CD4-positive, CD25-positive, alpha-beta regulatory T cell (primary cell): Measurements from ENCODE around the gene DCDC2C. TPM values are rescaled to one million over a fixed set of nuclear protein-coding genes. Genes with fewer than 3 reads are reported as not detected.
A peak's percentile ranks its signal among the peaks of the same experiment; 100 is the strongest.
"Not testable (repeated sequence)": the region's sequence is repeated elsewhere in the genome, so short reads cannot be mapped to it uniquely, and the experiment has no call there.

Experiments used
- ATAC-seq, 2 donors: fragments of 150-1000 bp; cut with Tn5 transposase; one replicate each; pipeline ENCODE4 v1.10.0; 2021; ENCODE audit warnings: low read depth in 2 of 2, moderate number of reproducible peaks in 2 of 2, moderate library complexity in 1 of 2
- DNase-seq, 3 donors: peaks; one replicate each; pipeline versions ENCODE4 v3.0.0 to v3.0.0-alpha.2; 2012 to 2022; ENCODE audit warnings: mixed read lengths in 1 of 3
- H3K27ac ChIP-seq: one replicate; pipeline ENCODE4 v1.7.0; 2013; ENCODE audit warnings: mild to moderate bottlenecking, low read length; ENCODE audit not compliant: insufficient read depth, poor library complexity, severe bottlenecking
- H3K27me3 ChIP-seq: one replicate; pipeline ENCODE4 v1.7.0; 2013; ENCODE audit warnings: low read length; ENCODE audit not compliant: control insufficient read depth, insufficient read depth
- H3K36me3 ChIP-seq: one replicate; pipeline ENCODE4 v1.7.0; 2013; ENCODE audit warnings: mild to moderate bottlenecking, low read length, moderate library complexity; ENCODE audit not compliant: control insufficient read depth, insufficient read depth
- H3K4me1 ChIP-seq: 2 replicates; pipeline ENCODE4 v1.7.0; 2013; ENCODE audit warnings: mild to moderate bottlenecking, low read length; ENCODE audit not compliant: insufficient read depth, control insufficient read depth, poor library complexity, severe bottlenecking
- H3K4me3 ChIP-seq: one replicate; pipeline ENCODE4 v1.7.0; 2013; ENCODE audit warnings: low read depth, mild to moderate bottlenecking, low read length, moderate library complexity
- H3K9me3 ChIP-seq, 2 experiments: 1 replicate in 1 of 2; 2 replicates in 1 of 2; pipeline ENCODE4 v1.7.0; 2013; ENCODE audit warnings: low read length in 2 of 2, mild to moderate bottlenecking in 1 of 2, moderate library complexity in 1 of 2; ENCODE audit not compliant: control insufficient read depth in 2 of 2
- H3K27ac Mint-ChIP-seq, 3 donors: one replicate each; pipeline ENCODE4 v1.8.0; 2020 to 2022; ENCODE audit warnings: mild to moderate bottlenecking in 3 of 3, mixed read lengths in 3 of 3, moderate library complexity in 2 of 3
- H3K27me3 Mint-ChIP-seq: one replicate; pipeline ENCODE4 v1.8.0; 2022; ENCODE audit warnings: mild to moderate bottlenecking, mixed read lengths
- H3K36me3 Mint-ChIP-seq: one replicate; pipeline ENCODE4 v1.8.0; 2020; ENCODE audit warnings: mixed read lengths
- H3K4me1 Mint-ChIP-seq, 4 donors: one replicate each; pipeline ENCODE4 v1.8.0; 2020 to 2022; ENCODE audit warnings: mixed read lengths in 4 of 4, mild to moderate bottlenecking in 1 of 4
- H3K4me3 Mint-ChIP-seq, 4 donors: one replicate each; pipeline ENCODE4 v1.8.0; 2020 to 2022; ENCODE audit warnings: mild to moderate bottlenecking in 4 of 4, mixed read lengths in 4 of 4, moderate library complexity in 3 of 4
- H3K9me3 Mint-ChIP-seq, 7 donors: one replicate each; pipeline ENCODE4 v1.8.0; 2020 to 2022; ENCODE audit warnings: mixed read lengths in 7 of 7, mild to moderate bottlenecking in 3 of 7, moderate library complexity in 2 of 7
- polyA plus RNA-seq, 4 donors: library from polyadenylated mRNA; unstranded; fragments of 300-500 nt; fragmentation: Illumina TruSeq; gene quantifications; one replicate each; pipeline ENCODE4 v1.2.3, GENCODE V29; 2021
- total RNA-seq: library from RNA; stranded (reverse); gene quantifications from one replicate; pipeline ENCODE4 v1.2.3, GENCODE V29; 2022

Gene DCDC2C
- total and polyA plus RNA-seq, 5 donors from 2014 or later = not detected

- Histone ChIP-seq H3K9me3 (no peaks in the 10 kb centered on the region), H3K36me3 (no peaks in the 10 kb centered on the region), H3K27me3 (no peaks in the 10 kb centered on the region), H3K4me3 (no peak overlapping the region), H3K4me1 (no peaks in the 10 kb centered on the region), H3K27ac (no peak overlapping the region)
- no peaks in the 10 kb centered on the region for H3K36me3 Mint-ChIP-seq
- DNase-seq (no peak), ATAC-seq (no peak)
- peaks cover 0 to 16% (median 5%) of the 10 kb centered on the region in 4 donors for H3K4me1 Mint-ChIP-seq
- no peaks in the 10 kb centered on the region for H3K27me3 Mint-ChIP-seq
- peak overlapping the region in 1 of 3 donors; percentile 59 for H3K27ac Mint-ChIP-seq
- no peaks in the 10 kb centered on the region for H3K9me3 Mint-ChIP-seq
- H3K4me3 Mint-ChIP-seq = peak overlapping the region in 2 of 4 donors; percentile 4 to 16
These were observed 43.6 kb upstream of the DCDC2C start for GRCh38 chr2:3659447-3660432.

DNA sequence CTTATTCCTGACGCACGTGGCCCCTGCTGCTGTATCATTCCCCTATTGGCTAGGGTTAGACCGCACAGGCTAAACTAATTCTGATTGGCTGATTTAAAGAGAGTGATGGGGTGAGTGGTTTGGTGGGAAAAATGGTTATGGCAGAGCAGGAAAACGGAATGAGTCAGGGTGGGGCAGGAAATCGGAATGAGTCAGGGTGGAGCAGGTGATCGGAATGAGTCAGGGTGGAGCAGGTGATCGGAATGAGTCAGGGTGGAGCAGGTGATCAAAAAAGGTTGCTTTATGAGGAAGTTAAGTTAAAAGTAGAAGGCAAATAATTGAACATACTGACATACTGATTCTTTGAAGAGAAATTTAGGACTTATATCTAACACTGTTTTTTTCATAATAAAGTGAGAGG lies 42.7 kb upstream of the DCDC2C start:
- not testable (repeated sequence) for H3K27ac ChIP-seq, H3K9me3 ChIP-seq, H3K4me3 ChIP-seq, H3K4me1 ChIP-seq, H3K9me3 Mint-ChIP-seq, DNase-seq, H3K36me3 Mint-ChIP-seq, H3K27me3 ChIP-seq, ATAC-seq, H3K36me3 ChIP-seq, H3K27me3 Mint-ChIP-seq
- Mint-ChIP-seq H3K4me1 (peaks cover 0 to 16% (median 5%) of the 10 kb centered on the region in 4 donors), H3K27ac (peak overlapping the region in 1 of 3 donors; percentile 59), H3K4me3 (peak overlapping the region in 1 of 4 donors; percentile 10)

GRCh38 chr2:3661149-3661660 lies 42.2 kb upstream of the DCDC2C start:
- Histone ChIP-seq H3K27me3 (no peaks in the 10 kb centered on the region), H3K36me3 (no peaks in the 10 kb centered on the region), H3K4me3 (no peak overlapping the region), H3K9me3 (no peaks in the 10 kb centered on the region), H3K27ac (no peak overlapping the region), H3K4me1 (no peaks in the 10 kb centered on the region)
- ATAC-seq = no peak
- Mint-ChIP-seq H3K4me3 (no peak overlapping the region), H3K9me3 (peaks cover 0 to 2% (median 0%) of the 10 kb centered on the region in 7 donors), H3K27me3 (no peaks in the 10 kb centered on the region), H3K27ac (peak overlapping the region in 1 of 3 donors; percentile 55), H3K36me3 (no peaks in the 10 kb centered on the region), H3K4me1 (peaks cover 0 to 16% (median 5%) of the 10 kb centered on the region in 4 donors)
- DNase-seq = no peak

DNA sequence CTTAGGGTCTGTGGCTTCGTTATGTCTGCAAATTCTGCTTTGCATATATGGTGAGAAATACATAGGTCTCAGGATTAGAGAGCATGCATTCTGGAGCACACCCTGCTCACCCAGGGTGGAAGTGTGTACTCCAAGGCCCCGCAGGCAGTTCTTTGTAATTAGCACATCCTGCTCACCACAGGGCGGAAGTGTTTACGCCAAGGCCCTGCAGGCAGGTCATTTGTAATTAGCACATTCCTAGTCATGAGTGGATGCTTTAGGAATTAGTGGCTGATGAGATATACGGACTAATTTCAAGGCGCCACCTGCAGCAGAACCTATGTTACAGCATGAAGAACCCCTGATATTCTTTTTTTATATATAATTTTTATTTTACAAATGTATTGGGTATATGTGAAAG lies 41.1 kb upstream of the DCDC2C start:
- Mint-ChIP-seq H3K36me3 (no peaks in the 10 kb centered on the region), H3K9me3 (peaks cover 0 to 2% (median 0%) of the 10 kb centered on the region in 7 donors), H3K4me3 (no peak overlapping the region), H3K27ac (peak overlapping the region in 1 of 3 donors; percentile 7), H3K4me1 (peaks cover 0 to 16% (median 5%) of the 10 kb centered on the region in 4 donors), H3K27me3 (no peaks in the 10 kb centered on the region)
- DNase-seq = no peak
- ATAC-seq = no peak
- Histone ChIP-seq H3K36me3 (no peaks in the 10 kb centered on the region), H3K4me1 (no peaks in the 10 kb centered on the region), H3K9me3 (no peaks in the 10 kb centered on the region), H3K27ac (no peak overlapping the region), H3K27me3 (no peaks in the 10 kb centered on the region), H3K4me3 (no peak overlapping the region)

- H3K4me1 ChIP-seq = no peaks in the 10 kb centered on the region
- Mint-ChIP-seq H3K27me3 (no peaks in the 10 kb centered on the region), H3K4me1 (peaks cover 0 to 16% (median 5%) of the 10 kb centered on the region in 4 donors), H3K27ac (no peak overlapping the region), H3K4me3 (no peak overlapping the region), H3K9me3 (peaks cover 0 to 2% (median 0%) of the 10 kb centered on the region in 7 donors), H3K36me3 (no peaks in the 10 kb centered on the region)
- no peaks in the 10 kb centered on the region for H3K27me3 ChIP-seq
- no peak for DNase-seq
- no peak overlapping the region for H3K27ac ChIP-seq
- no peaks in the 10 kb centered on the region for H3K36me3 ChIP-seq
- no peak overlapping the region for H3K4me3 ChIP-seq
- no peak for ATAC-seq
- H3K9me3 ChIP-seq = no peaks in the 10 kb centered on the region
These were observed 39.3 kb upstream of the DCDC2C start for GRCh38 chr2:3664118-3664517.

DNA sequence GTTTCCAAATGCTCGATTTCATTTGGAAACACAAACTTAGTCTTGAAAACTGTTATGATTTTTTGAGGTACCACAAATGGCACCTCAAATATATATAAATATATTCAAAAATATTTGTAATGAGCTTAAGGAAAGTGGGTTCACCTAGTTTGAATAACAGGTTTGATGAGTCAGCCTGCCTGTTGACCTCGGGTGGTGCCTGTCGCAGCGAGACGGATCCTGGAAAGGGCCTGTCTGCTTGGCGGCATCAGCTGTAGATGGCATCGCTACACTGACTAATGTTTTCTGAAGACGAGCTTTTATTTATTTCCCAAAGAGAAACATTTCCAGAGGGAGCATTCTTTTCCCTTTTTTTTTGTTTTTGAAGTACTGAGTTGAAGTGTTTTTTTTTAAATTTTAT lies 38.5 kb upstream of the DCDC2C start:
- H3K27me3 ChIP-seq = no peaks in the 10 kb centered on the region
- DNase-seq (no peak), ATAC-seq (no peak)
- Mint-ChIP-seq H3K4me1 (peaks cover 0 to 14% (median 5%) of the 10 kb centered on the region in 4 donors), H3K4me3 (no peak overlapping the region), H3K9me3 (peaks cover 0 to 2% (median 0%) of the 10 kb centered on the region in 7 donors), H3K27me3 (no peaks in the 10 kb centered on the region), H3K27ac (no peak overlapping the region), H3K36me3 (no peaks in the 10 kb centered on the region)
- no peaks in the 10 kb centered on the region for H3K36me3 ChIP-seq
- no peak overlapping the region for H3K27ac ChIP-seq
- H3K9me3 ChIP-seq = no peaks in the 10 kb centered on the region
- no peak overlapping the region for H3K4me3 ChIP-seq
- no peaks in the 10 kb centered on the region for H3K4me1 ChIP-seq

GRCh38 chr2:3665886-3666612 lies 37.3 kb upstream of the DCDC2C start:
- H3K36me3 ChIP-seq = no peaks in the 10 kb centered on the region
- no peak overlapping the region for H3K27ac Mint-ChIP-seq
- H3K27ac ChIP-seq = no peak overlapping the region
- H3K4me1 Mint-ChIP-seq = peaks cover 0 to 4% (median 1%) of the 10 kb centered on the region in 4 donors
- H3K4me3 ChIP-seq = no peak overlapping the region
- ATAC-seq (no peak), DNase-seq (no peak)
- H3K4me3 Mint-ChIP-seq = no peak overlapping the region
- no peaks in the 10 kb centered on the region for H3K36me3 Mint-ChIP-seq
- H3K27me3 Mint-ChIP-seq = no peaks in the 10 kb centered on the region
- H3K9me3 ChIP-seq = no peaks in the 10 kb centered on the region
- H3K9me3 Mint-ChIP-seq = peaks cover 0 to 2% (median 0%) of the 10 kb centered on the region in 7 donors
- H3K27me3 ChIP-seq = no peaks in the 10 kb centered on the region
- H3K4me1 ChIP-seq = no peaks in the 10 kb centered on the region
